Coronary artery (tissue), 2 donors: Measurements from ENCODE around the gene LRRC14B.

ENCODE experiments used
- DNase-seq: peaks from one replicate; pipeline ENCODE4 v3.0.0-alpha.2; 2017; ENCODE audit warnings: low spot score
- H3K27ac ChIP-seq, 2 donors: fragments of 200-600 bp; sonication (generic); one replicate each; pipeline ENCODE4 v1.5.1; 2016 to 2019
- H3K4me3 ChIP-seq: fragments of 200-600 bp; sonication (generic); 2 replicates; pipeline ENCODE4 v1.5.1; 2016; ENCODE audit warnings: mild to moderate bottlenecking, moderate library complexity
- TF ChIP-seq, protein P1 (sequence below): fragments of 200-600 bp; sonication (generic); IDR thresholded peaks from one replicate; pipeline ENCODE4 v1.5.1; 2019; ENCODE audit warnings: antibody characterized with exemption

Gene LRRC14B

DNA sequence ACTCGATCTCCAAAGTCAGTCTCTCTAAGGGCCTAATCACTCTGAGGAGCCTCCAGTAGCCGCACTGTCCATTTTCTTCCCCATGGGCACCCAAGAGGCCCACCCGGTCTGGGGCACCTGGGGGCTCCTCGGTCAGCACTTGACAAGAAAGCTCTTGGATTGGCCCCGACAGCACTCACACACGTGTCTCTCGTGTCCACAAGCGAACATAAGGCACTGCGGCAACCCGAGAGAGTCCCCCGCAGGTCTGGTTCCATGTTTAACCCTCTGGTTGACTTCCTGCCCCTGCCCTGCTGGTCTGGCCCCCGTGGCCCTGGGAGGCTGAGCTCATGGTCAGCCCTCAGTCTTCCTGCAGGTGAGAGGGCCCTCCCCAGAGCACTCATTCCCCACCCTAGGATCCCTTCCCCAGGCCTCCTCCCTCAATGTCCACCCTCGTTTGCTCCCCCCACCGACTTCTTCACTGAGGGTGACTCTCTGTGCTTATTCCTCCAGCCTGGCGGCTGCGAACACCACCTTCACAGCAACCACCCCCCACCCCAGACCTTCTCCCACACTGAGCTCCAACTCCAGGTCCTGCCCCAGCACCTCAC lies 16.3 kb upstream of the LRRC14B start:
- DNase-seq, result no peak
- H3K27ac ChIP-seq, result no peak overlapping the region
- no peak overlapping the region for H3K4me3 ChIP-seq
- TF ChIP-seq, protein P1, sequence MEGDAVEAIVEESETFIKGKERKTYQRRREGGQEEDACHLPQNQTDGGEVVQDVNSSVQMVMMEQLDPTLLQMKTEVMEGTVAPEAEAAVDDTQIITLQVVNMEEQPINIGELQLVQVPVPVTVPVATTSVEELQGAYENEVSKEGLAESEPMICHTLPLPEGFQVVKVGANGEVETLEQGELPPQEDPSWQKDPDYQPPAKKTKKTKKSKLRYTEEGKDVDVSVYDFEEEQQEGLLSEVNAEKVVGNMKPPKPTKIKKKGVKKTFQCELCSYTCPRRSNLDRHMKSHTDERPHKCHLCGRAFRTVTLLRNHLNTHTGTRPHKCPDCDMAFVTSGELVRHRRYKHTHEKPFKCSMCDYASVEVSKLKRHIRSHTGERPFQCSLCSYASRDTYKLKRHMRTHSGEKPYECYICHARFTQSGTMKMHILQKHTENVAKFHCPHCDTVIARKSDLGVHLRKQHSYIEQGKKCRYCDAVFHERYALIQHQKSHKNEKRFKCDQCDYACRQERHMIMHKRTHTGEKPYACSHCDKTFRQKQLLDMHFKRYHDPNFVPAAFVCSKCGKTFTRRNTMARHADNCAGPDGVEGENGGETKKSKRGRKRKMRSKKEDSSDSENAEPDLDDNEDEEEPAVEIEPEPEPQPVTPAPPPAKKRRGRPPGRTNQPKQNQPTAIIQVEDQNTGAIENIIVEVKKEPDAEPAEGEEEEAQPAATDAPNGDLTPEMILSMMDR, result no peak

DNA sequence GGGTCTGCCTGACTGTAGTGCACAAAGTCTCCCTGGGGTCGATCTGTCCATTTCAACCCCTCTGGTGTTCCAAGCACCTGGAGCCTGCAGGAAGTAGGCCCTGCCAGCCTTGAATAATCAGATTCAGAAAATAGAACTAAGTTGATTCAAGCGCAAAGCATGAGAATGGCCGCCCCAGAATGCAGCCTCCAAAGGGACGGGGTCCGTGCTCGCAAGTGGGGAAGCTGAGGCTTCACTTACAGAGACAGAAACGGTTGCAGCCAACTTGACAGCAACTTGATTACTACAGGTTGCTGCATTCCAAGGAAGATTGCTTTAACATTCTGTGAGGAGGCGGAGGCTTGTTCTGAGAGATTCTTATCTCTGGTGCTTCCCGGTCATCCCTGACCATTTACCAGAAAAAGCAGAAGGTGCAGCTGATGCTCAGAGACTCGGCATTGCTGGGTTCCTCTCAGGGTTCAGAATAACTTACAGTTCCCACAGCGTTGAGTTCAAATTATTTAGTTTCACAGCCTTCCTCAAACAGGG lies 14.9 kb upstream of the LRRC14B start:
- Histone ChIP-seq H3K4me3 (no peak overlapping the region), H3K27ac (no peak overlapping the region)
- DNase-seq, result no peak
- TF ChIP-seq, protein P1, result no peak

DNA sequence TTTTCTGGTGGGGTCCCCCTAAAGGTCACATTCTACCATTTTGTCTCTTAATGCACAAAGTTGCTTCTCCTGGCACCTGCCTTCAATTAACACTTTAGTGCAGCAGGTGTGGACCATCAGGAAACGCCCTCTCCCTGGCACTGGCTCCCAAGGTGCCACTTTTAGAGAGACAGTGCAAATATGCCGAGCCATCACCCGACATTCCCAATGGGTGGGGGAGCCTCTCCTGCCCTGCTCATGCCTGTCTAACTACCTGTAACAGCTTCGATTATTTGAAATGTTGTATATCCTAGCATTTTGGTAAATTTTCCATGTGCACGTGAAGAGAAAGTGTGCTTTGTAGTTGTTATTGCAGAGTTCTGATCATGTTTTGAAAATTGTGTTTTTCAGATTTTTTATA lies 13.2 kb upstream of the LRRC14B start:
- TF ChIP-seq, protein P1, result no peak
- no peak overlapping the region for H3K4me3 ChIP-seq
- DNase-seq, result no peak
- no peak overlapping the region for H3K27ac ChIP-seq

DNA sequence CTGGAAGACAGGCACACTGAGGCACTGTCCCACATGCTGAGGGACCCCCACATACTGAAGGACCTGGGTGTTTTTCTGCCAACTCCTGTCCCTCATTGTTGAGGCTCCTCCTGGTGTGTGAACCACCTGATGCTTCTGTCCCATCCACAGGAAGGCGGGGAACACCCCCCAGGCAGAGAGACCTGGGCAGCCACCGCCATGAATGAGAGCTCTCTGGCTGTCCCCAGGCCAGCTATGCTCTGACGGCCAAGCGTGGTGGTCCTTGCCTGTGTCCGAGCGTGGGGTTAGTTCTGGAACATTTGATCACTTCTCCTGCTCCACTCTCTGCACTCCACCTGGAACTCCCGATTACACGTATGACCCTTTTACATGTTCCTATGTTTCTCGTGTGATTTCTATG lies 11.9 kb upstream of the LRRC14B start:
- Histone ChIP-seq H3K27ac (no peak overlapping the region), H3K4me3 (no peak overlapping the region)
- TF ChIP-seq, protein P1, result no peak
- no peak for DNase-seq

DNA sequence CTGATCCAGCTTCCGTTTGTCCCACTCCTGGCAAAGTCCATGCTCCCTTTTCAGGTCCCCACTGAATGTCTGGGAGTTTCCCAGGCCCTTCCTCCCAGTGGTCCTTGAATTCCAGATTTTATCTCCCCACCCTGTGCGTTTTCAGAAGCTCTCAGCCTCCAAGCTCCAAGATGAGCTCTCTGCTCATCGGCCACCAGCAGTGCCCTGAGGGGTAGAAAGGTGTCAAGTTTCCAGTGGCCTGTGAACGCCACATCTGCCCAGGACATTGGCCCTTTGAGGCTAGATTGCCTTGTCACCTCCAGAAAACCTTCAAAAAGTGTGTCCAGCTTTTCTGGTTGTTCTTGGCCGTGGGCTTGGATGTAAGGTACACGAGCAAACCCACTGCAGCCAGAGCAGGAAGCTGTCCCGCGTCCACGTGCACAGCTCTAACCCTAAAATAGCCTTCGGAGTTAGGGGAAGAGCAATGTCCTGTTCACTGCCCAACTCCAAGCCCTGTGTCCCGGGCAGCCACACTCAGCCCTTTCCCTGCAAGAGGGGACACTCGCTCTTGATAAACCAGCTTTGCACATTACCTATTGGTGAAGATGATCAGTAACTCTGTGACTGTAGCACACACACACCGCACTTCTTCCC lies 10.9 kb upstream of the LRRC14B start:
- Histone ChIP-seq H3K27ac (no peak overlapping the region), H3K4me3 (no peak overlapping the region)
- DNase-seq, result no peak
- TF ChIP-seq, protein P1, result no peak

DNA sequence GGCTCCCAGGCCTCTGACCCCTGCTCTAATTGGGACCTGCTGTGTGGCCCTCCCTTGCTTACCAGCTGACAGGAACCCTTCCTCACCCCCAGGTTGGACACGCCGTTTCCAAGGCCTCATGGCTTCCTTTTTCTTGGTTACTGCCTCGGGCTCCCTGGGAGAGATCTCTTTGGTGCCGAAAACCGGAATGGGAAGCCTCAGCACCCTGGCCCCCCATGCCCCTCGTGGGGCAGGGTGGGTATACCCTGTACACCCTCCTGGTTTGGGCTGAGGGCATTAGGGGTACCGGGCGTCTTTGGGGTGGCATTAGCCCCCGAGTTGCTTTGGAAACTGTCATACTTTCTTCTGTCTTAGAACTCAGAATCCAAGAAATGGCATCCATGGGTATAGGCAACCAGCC lies 10.1 kb upstream of the LRRC14B start:
- TF ChIP-seq, protein P1, result no peak
- H3K27ac ChIP-seq, result no peak overlapping the region
- no peak overlapping the region for H3K4me3 ChIP-seq
- no peak for DNase-seq

DNA sequence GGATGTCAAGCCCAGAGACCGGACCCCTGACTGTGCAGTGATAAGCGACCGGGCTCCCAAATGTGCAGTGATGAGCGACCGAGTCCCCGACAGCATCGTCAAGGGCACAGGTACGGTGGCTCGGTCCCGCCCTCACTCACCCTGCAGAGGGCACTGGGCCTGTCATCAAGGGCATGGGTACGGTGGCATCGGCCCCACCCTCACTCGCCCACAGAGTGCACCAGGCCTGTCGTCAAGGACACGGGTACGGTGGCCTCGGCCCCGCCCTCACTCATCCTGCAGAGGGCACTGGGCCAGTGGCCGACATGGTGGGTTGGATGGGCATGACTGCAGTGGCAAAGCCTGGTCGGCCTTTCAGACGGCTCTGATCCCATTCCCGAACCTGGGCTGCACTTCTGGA lies 9.7 kb upstream of the LRRC14B start:
- no peak for DNase-seq
- no peak overlapping the region for H3K27ac ChIP-seq
- no peak overlapping the region for H3K4me3 ChIP-seq
- TF ChIP-seq, protein P1, result no peak
